ENCODE data around the gene SMYD5.
"Not testable (repeated sequence)": the region's sequence is repeated elsewhere in the genome, so short reads cannot be mapped to it uniquely, and the experiment has no call there.

The SMYD5 gene

GRCh38 chr2:73214120-73215035, at the start of gene SMYD5:
TSS of gene SMYD5 (plus strand) at chr2:73214245. CDS start at chr2:73214267, 22 bp downstream.
- TF ChIP-seq CTCF (IDR thresholded peaks at IDR 0.05; ENCODE audit: low read depth, low read length, missing control alignments) = no peak
- in situ Hi-C loops (cut with HindIII; ENCODE audit: low sequenced_read_pairs) = no loop called here

GRCh38 chr2:73165978-73166377, 48.1 kb upstream of the SMYD5 start:
- H3K4me3 ChIP-seq (ENCODE audit: low read depth, low read length); DNase-seq (ENCODE audit: low read depth); in situ Hi-C loops (cut with HindIII; ENCODE audit: low sequenced_read_pairs): not testable (repeated sequence)

More at GRCh38 chr2:73214120-73215035, at the start of gene SMYD5:
- DNase-seq (ENCODE audit: low read depth) = no peak
- peak within 1 kb of the TSS; percentile 83 for H3K4me3 ChIP-seq (ENCODE audit: low read depth, low read length)

- H3K4me3 ChIP-seq (ENCODE audit: low read depth, low read length); DNase-seq (ENCODE audit: low read depth); in situ Hi-C loops (cut with HindIII; ENCODE audit: low sequenced_read_pairs): not testable (repeated sequence)
These were observed 47.2 kb upstream of the SMYD5 start for GRCh38 chr2:73166813-73167212.

- DNase-seq (ENCODE audit: low read depth); in situ Hi-C loops (cut with HindIII; ENCODE audit: low sequenced_read_pairs); H3K4me3 ChIP-seq (ENCODE audit: low read depth, low read length): not testable (repeated sequence)
These were observed 45.7 kb upstream of the SMYD5 start for GRCh38 chr2:73168348-73168747.

GRCh38 chr2:73170341-73170740, 43.7 kb upstream of the SMYD5 start:
- in situ Hi-C loops (cut with HindIII; ENCODE audit: low sequenced_read_pairs); DNase-seq (ENCODE audit: low read depth); H3K4me3 ChIP-seq (ENCODE audit: low read depth, low read length): not testable (repeated sequence)

GRCh38 chr2:73172963-73173362, 41.1 kb upstream of the SMYD5 start:
- DNase-seq (ENCODE audit: low read depth) = no peak
- in situ Hi-C loops (cut with HindIII; ENCODE audit: low sequenced_read_pairs) = no loop called here

GRCh38 chr2:73173781-73174180, 40.3 kb upstream of the SMYD5 start:
- TF ChIP-seq CTCF (IDR thresholded peaks at IDR 0.05; ENCODE audit: low read depth, low read length, missing control alignments) = no peak
- no peak overlapping the region for H3K4me3 ChIP-seq (ENCODE audit: low read depth, low read length)
- DNase-seq (ENCODE audit: low read depth) = no peak
- in situ Hi-C loops (cut with HindIII; ENCODE audit: low sequenced_read_pairs) = no loop called here

More at GRCh38 chr2:73172963-73173362, 41.1 kb upstream of the SMYD5 start:
- no peak overlapping the region for H3K4me3 ChIP-seq (ENCODE audit: low read depth, low read length)
- TF ChIP-seq CTCF (IDR thresholded peaks at IDR 0.05; ENCODE audit: low read depth, low read length, missing control alignments) = no peak

- no peak for TF ChIP-seq CTCF (IDR thresholded peaks at IDR 0.05; ENCODE audit: low read depth, low read length, missing control alignments)
- no peak overlapping the region for H3K4me3 ChIP-seq (ENCODE audit: low read depth, low read length)
- in situ Hi-C loops (cut with HindIII; ENCODE audit: low sequenced_read_pairs) = no loop called here
- DNase-seq (ENCODE audit: low read depth) = no peak
These were observed 39.8 kb upstream of the SMYD5 start for GRCh38 chr2:73174244-73174643.
